Nephron (organoid): ENCODE measurements around the gene CA6.

ENCODE experiments used
- H3K27ac Mint-ChIP-seq, 3 experiments: 2 replicates each; pipeline ENCODE4 v1.8.0; 2020; ENCODE audit warnings: mixed read lengths in 3 of 3, mild to moderate bottlenecking in 2 of 3, moderate library complexity in 1 of 3
- H3K27me3 Mint-ChIP-seq: 2 replicates; pipeline ENCODE4 v1.8.0; 2021; ENCODE audit warnings: low read depth, mild to moderate bottlenecking, moderate library complexity, mixed read lengths
- H3K36me3 Mint-ChIP-seq: 2 replicates; pipeline ENCODE4 v1.8.0; 2020; ENCODE audit warnings: low read depth, mixed read lengths
- H3K4me1 Mint-ChIP-seq: 2 replicates; pipeline ENCODE4 v1.8.0; 2020; ENCODE audit warnings: mixed read lengths
- H3K4me3 Mint-ChIP-seq, 3 experiments: 2 replicates each; pipeline ENCODE4 v1.8.0; 2020; ENCODE audit warnings: mild to moderate bottlenecking in 3 of 3, mixed read lengths in 3 of 3, moderate library complexity in 2 of 3
- H3K9me3 Mint-ChIP-seq: 2 replicates; pipeline ENCODE4 v1.8.0; 2020; ENCODE audit warnings: mixed read lengths
- CTCF ChIP-seq, 3 experiments: fragments of 200-600 bp; sonication (generic); IDR thresholded peaks; one replicate each; pipeline ENCODE4 v1.5.0; 2021; ENCODE audit warnings: antibody characterized with exemption in 3 of 3; ENCODE audit not compliant: unreplicated experiment in 3 of 3

The CA6 gene

GRCh38 chr1:8938232-8938999 is 7.3 kb upstream of the CA6 start:
- Mint-ChIP-seq H3K27me3 (no peaks in the 10 kb centered on the region), H3K4me3 (no peak overlapping the region), H3K27ac (peak overlapping the region; percentile 82 to 96 (median 92)), H3K4me1 (peaks cover 27% of the 10 kb centered on the region), H3K9me3 (peaks cover 3% of the 10 kb centered on the region), H3K36me3 (no peaks in the 10 kb centered on the region)
- no peak for TF ChIP-seq CTCF (IDR thresholded peaks at IDR 0.05; ENCODE audit: unreplicated experiment in 3 of 3)

- peaks cover 32% of the 10 kb centered on the region for H3K4me1 Mint-ChIP-seq
- no peaks in the 10 kb centered on the region for H3K27me3 Mint-ChIP-seq
- H3K36me3 Mint-ChIP-seq, result no peaks in the 10 kb centered on the region
These were observed 6.7 kb upstream of the CA6 start for GRCh38 chr1:8939000-8939265.

GRCh38 chr1:8939362-8939995 is 6.2 kb upstream of the CA6 start:
- H3K4me3 Mint-ChIP-seq, result no peak overlapping the region
- no peak for TF ChIP-seq CTCF (IDR thresholded peaks at IDR 0.05; ENCODE audit: unreplicated experiment in 3 of 3)
- no peaks in the 10 kb centered on the region for H3K36me3 Mint-ChIP-seq
- H3K4me1 Mint-ChIP-seq, result peaks cover 33% of the 10 kb centered on the region
- H3K27me3 Mint-ChIP-seq, result no peaks in the 10 kb centered on the region
- H3K9me3 Mint-ChIP-seq, result no peaks in the 10 kb centered on the region
- H3K27ac Mint-ChIP-seq, result peak overlapping the region; percentile 82 to 96 (median 92)

More at GRCh38 chr1:8939000-8939265, 6.7 kb upstream of the CA6 start:
- Mint-ChIP-seq H3K27ac (peak overlapping the region; percentile 82 to 96 (median 92)), H3K9me3 (peaks cover 2% of the 10 kb centered on the region), H3K4me3 (no peak overlapping the region)
- no peak for TF ChIP-seq CTCF (IDR thresholded peaks at IDR 0.05; ENCODE audit: unreplicated experiment in 3 of 3)

GRCh38 chr1:8941906-8942305 is 3.8 kb upstream of the CA6 start:
- Mint-ChIP-seq H3K9me3 (no peaks in the 10 kb centered on the region), H3K4me1 (peaks cover 33% of the 10 kb centered on the region), H3K27ac (no peak overlapping the region), H3K36me3 (no peaks in the 10 kb centered on the region), H3K27me3 (peaks cover 5% of the 10 kb centered on the region), H3K4me3 (no peak overlapping the region)
- TF ChIP-seq CTCF (IDR thresholded peaks at IDR 0.05; ENCODE audit: unreplicated experiment in 3 of 3), result no peak

GRCh38 chr1:8943498-8944405 is 1.9 kb upstream of the CA6 start:
- Mint-ChIP-seq H3K4me3 (peak overlapping the region in 1 of 3 experiments; percentile 41), H3K4me1 (peaks cover 23% of the 10 kb centered on the region), H3K9me3 (no peaks in the 10 kb centered on the region), H3K27me3 (peaks cover 7% of the 10 kb centered on the region), H3K36me3 (no peaks in the 10 kb centered on the region), H3K27ac (peak overlapping the region; percentile 42 to 88 (median 84))
- no peak for TF ChIP-seq CTCF (IDR thresholded peaks at IDR 0.05; ENCODE audit: unreplicated experiment in 3 of 3)
